Activated T-cell treated with anti-CD3 and anti-CD28 coated beads, Interleukin-2, amount 50 U/mL, for 48 hours (primary cell): ENCODE measurements around the gene OR5K2.
A peak's percentile ranks its signal among the peaks of the same experiment; 100 is the strongest.

Source experiments
- DNase-seq, 2 experiments: peaks; one replicate each; pipeline ENCODE4 v3.0.0-alpha.2; 2020

Gene OR5K2

DNA sequence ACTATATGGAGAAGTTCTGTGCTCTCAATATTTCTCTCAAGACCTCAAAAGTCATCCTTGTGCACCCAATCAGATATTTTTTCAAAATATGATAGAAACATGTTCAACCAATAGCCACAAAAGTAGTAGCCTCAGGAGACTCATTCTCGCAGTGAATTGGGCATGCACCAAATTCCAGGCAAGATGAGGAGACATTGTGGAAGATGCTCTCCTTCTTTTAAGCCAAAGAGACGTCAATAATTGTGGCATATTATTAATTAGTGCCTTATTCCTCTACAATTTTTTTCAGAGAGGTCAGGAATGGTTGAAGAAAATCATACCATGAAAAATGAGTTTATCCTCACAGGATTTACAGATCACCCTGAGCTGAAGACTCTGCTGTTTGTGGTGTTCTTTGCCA, at the start of gene OR5K2:
TSS of gene OR5K2 (plus strand) at position 301 of the 400 bp plus-strand sequence. CDS start at position 301, 0 bp downstream.
- DNase-seq: no peak

DNA sequence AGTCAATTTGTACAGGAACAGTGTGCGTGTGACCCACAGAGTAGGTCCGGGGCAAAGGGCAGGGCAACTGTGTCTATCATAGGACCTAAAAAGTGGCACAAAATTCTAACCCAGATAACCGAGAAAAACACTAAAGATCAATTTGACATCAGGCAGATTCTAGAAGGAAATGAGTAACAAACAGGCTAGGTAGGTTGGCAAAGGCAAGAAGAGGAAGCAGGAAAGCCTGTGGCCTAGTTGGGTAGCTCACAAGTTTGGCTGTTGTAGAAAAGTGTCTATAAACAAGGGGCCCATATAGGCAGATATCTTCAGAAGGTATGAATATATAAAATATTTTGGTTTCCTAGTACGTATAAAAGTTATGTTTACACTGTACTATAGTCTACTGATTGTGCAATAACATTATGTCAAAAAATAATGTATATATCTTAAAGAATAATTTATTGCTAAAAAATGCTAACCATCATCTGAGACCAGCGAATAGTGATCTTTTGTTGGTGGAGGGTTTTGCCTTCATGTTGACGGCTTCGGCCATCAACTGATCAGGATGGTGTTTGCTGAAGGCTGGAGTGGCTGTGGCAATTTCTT, 47.8 kb upstream of the OR5K2 start:
- DNase-seq: no peak

DNA sequence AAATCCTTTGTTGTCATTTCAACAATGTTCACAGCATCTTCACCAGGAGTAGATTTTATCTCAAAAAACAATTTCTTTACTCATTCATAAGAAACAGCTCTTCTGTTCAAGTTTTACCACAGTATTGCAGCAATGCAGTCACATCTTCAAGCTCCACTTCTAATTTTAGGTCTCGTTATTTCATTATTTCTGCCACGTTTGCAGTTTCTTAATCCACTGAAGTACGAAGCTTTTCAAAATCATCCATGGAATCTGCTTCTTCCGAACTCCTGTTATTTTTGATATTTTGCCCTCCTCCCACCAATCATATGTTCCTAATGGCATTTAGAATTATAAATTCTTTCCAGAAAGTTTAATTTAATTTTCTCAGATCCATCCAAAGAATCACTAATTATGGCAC, 47.1 kb upstream of the OR5K2 start:
- DNase-seq: no peak

GRCh38 chr3:98453827-98454226, 43.7 kb upstream of the OR5K2 start:
- DNase-seq: no peak

DNA sequence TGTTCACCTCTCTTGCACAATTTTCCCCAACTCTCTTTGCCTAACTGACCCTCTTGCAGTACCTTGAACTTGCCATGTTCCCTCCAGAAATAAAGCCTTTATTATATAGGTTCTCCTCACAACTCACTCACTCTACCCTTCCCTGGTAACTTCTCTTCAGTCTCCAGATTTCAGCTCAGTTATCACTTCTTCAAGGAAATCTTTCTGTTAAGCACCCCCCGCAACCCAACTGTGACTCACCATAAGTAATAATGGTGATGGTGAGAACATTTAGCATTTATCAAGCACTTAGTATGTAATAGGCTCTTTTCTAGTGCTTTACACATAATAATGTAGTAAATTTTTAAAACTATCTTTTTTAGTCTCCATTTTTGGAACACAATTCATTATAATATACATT, 42.6 kb upstream of the OR5K2 start:
- no peak for DNase-seq

DNA sequence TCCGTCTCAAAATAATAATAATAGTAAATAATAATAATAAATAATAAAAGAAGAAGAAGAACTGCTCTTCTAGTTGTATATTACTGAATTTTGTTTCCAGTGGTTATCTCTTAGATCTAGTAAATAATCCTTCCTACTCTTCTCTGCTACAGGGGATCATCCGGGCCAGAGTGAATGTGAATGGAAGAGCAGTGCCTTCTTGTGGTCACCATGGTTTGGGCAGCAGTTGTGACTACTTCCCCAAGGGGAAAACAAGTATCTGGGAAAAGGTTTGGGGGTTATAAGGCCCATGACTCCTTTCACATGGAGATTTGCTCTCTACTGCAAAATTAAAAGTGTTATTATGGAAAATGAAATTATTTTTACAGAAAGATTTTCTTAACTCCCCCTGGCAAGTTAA, 39.9 kb upstream of the OR5K2 start:
- DNase-seq: no peak

- DNase-seq: no peak
Observed at GRCh38 chr3:98460220-98460619, 37.3 kb upstream of the OR5K2 start.

DNA sequence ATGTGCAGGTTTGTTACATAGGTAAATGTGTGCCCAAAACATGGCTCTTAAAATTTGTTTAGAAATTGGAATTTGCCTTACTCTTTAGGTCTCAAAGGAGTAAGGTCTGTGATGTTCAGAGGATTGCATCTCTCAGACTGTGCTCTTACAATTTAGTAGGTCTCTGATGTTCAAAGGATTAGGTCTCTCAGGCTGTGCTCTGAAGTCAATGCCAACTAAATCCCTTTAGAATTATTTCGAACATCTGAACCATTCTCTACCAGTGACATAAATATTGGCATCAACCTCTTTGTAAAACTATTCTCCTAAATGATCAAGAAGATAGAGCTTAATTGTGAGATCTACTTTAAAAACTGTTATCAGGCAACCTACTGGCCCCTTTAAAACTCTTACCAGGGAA, 34.6 kb upstream of the OR5K2 start, which contains the start of gene OR5K1:
TSS of gene OR5K1 (plus strand) at position 301 of the 400 bp plus-strand sequence. CDS start 6,376 bp downstream, outside the sequence.
- DNase-seq: no peak

DNA sequence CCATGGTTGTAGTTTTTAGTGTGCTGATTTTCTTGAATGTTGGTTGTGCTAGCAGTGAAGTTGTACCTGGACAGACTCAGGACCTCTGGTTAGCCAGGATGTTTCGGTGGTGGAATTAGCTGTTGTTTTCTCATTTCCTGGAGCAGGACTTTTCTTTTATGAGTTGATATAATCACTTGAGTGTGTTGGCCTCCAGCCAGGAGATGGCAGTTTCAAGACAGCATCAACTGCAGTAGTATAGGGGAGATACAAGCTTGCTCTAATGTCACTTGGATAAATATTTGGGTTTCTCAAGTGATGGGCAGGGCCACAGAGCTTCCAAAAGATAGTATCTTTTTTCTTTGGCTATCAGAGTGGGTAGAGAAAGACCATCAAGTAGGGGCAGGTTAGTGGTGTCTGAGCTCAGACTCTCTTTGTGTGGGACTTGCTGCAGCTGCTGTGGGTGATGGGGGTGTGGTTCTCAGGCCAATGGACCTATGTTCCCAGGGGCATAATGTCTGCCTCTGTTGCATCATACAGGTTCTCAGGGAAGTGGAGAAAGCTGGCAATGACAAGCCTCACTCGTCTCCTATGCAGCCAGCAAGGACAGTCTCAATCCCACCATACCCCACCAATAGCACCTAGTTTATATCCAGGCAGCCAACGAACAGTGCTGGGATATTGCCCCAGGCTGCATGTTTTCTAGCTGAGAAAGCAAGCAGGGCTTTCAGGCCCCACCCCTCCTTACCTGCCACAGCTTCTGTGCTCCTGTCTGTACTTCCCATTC, 14.6 kb upstream of the OR5K2 start:
- no peak for DNase-seq

DNA sequence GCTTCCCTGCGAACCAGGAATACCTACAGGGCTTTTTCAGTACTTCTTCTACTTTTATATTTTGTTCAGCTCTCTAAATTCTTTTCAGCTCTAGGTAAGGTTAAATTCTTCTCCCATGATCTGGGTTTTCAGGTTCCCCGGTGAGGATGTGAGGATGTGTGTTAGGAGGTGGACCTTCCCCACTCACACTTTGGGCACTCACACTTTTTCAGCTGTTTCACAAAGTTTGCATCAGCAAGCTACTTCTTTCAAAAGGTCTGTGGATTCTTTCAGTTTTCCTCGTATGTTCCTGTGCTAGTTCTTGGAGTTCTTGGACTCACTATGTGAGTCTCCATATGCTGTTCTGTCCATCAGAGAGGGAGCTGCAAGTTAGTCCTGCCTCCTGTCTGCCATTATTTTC, 13.9 kb upstream of the OR5K2 start:
- no peak for DNase-seq

GRCh38 chr3:98500019-98500418, 2.5 kb downstream of the OR5K2 start:
- no peak for DNase-seq

DNA sequence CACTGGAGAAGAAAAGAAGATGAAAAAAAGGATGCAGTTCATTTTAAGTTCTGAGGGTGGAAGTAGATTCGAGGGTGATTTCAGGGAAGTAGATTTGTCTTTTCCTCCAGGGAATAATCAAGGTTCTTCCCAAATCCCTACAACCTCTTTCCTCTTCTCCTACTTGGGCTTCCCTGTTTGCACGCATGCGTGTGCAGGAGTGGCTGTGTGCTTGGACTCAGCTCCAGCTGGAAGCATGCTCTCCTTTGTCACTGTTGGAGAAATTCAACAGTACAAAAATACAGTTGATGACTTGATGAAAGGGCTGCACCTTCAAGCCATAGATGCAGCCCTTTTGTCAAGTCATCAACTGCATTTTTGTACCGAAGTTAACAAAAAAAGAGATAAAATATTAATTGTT, 3.8 kb downstream of the OR5K2 start:
- no peak for DNase-seq

DNA sequence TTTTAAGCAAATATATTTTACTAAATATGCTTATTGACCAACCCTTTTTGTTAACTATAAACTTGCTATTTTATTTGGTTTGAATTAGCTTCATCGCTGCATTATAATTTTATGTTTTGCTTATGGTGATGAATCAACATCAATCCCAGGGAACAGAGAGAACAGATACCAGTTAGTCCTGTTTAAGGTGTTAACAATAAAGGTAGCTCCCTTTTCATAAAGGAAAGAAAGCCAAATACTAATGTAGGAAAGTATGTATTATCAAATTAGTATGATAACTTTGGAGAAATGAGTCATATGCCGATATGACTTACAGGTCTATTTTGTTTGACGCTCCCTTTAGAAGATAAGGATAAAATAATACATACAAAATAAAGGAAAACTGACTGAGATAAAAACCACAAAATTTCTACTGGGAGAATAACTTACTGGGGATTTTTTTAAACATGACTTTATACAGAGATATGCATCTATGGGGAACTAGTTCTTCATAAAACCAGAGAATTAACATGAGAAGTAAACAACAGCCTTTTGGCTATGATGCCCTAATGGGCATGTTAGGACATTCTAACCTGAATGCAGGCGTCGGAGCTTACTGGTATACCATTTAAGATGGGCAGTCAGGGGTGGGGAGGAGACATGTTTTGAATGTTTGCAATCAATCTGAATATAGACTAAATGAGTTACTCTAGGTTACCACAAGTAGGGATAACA, 4.5 kb downstream of the OR5K2 start:
- no peak for DNase-seq

GRCh38 chr3:98504539-98504938, 7.1 kb downstream of the OR5K2 start:
- DNase-seq: no peak

DNA sequence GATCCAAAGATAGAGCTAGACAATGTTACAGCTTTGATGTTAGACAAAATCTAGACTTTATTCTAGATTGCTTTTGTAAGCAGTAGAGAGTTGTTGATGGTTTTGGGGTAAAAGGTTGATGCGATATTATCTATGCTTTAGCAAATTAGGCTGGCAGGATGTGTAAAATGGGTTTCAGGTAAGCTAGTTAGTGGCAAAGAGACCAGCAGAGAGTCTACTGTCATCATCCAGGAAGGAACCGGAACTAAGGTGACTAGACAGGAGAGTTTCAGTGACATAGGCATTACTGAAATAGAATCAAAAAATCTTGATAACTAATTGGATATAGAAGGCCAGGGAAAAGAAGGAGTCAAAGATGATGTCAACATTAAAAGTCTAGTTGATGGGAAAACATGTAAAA, 11.1 kb downstream of the OR5K2 start:
- no peak for DNase-seq

- DNase-seq: no peak
Observed at GRCh38 chr3:98512576-98512975, 15.1 kb downstream of the OR5K2 start.

- peak; percentile 52 to 55 for DNase-seq
Observed at GRCh38 chr3:98513091-98513511, 15.6 kb downstream of the OR5K2 start.

- DNase-seq: no peak
Observed at GRCh38 chr3:98513736-98514135, 16.3 kb downstream of the OR5K2 start.

GRCh38 chr3:98514948-98515347, 17.5 kb downstream of the OR5K2 start:
- DNase-seq: no peak

DNA sequence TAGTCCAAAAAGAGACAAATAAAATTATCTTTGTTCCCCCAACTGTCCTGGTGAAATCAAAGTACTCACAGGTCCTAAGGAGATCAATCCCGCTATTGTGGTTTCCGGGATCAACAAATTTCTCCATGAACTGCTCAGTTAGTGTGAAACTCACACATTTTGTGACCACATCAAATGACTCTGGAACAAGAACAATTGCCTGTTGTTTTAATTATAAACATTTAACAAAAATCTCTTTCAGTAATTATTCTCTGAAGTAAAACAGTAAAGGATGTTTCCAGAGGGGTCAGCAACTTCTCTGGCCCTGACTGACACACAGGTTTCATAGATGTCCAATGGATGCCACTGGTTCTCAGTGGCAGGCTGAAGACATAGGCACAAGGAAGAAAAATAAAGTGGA, 21.3 kb downstream of the OR5K2 start:
- DNase-seq: no peak

- DNase-seq: no peak
Observed at GRCh38 chr3:98519351-98519750, 21.9 kb downstream of the OR5K2 start.

DNA sequence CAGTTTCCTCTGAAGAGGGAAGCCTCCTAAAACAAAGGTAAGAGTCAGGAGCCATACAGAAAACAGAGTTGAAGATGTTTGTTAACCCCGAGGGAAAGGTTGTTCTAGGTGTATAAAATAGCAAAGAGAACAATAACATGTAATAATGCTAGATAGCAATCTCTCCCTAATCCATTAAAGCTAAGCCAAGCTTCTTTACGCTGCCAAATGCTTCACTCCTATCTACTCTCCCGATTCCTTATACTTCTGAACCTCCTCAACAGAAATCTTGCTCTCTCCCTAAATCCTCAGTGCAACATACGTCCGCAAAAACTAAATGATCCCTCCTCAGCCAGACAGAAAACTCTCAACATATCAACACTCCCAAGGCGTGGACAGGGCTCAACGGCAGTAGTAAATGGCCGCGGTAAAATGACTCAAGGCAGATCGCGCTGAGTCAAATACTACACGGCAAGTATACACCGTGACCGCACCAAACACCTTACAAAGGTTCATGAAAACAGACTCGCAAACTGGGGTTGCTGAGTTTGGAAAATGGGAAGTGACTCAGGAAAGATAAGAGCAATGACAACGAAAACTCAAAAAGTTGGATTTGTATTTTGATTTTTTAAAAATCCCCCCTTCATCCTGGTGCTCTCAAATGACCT, 24.5 kb downstream of the OR5K2 start:
- peak; percentile 68 to 76 for DNase-seq

DNA sequence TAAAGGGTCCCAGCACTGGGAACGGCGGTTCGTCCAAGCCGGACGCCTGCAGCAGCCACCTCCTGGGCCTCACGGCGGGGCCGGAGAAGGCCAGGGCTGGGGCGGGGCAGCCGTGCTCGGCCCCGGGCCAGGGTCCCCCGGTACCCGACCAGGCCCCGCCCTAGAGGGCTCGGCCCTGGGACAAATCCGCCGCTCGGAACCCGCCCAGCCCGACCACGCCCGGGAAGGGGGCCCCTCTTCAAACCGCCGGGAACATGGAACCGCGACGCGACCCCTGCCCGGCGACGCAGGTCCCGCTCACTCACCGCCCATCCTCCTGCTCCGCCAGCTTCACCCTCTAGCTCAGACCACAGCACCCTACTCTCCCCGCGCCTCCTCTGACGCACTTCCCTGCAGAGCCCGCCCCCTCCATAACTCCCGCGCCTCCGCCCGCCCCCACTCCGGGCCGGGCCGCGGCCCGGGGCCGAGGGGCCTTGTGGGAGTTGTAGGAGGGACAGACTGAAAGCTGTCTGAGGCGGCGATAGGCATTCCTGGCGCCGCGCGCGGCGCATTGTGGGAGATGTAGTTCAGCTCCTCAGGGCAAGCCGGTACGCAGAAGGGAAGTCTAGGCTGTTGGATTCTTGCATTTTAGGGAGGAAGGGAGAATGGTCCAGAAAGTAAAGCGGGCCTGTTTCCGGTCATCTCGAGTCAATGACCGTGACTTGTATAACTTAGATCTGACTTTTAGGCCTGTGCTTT, 25.2 kb downstream of the OR5K2 start, which contains the start of gene CLDND1:
TSS of gene CLDND1 (minus strand) at position 359 of the 738 bp plus-strand sequence. CDS start 1,478 bp downstream, outside the sequence.
- DNase-seq: peak; percentile 96
